MCF 10A (cell line): ENCODE measurements around the gene KCNK5. TPM values are rescaled to one million over a fixed set of nuclear protein-coding genes. Genes with fewer than 3 reads are reported as not detected.
A peak's percentile ranks its signal among the peaks of the same experiment; 100 is the strongest.

Source experiments
- BruUV-seq: library from RNA; stranded (reverse); fragments of 400-500 nt; replicated peaks from 2 replicates; lab custom pipeline; 2021; lab: Mats Ljungman, UMichigan
- CTCF ChIA-PET: fragments of 300-600 bp; sonication (Branson Sonifier 250); formaldehyde crosslinking; extraction: SDS; loops from one replicate; lab custom pipeline; 2021; ENCODE audit warnings: antibody characterized with exemption, inconsistent platforms; lab: Yijun Ruan, JAX
- POLR2A ChIA-PET: fragments of 300-600, 350-650 bp; sonication (Branson Sonifier 250); formaldehyde crosslinking; extraction: SDS; loops from one replicate; lab custom pipeline; 2020; ENCODE audit warnings: antibody characterized with exemption, inconsistent platforms; lab: Yijun Ruan, JAX
- DNase-seq: peaks from one replicate; pipeline ENCODE4 v3.0.0-alpha.2; 2018; ENCODE audit not compliant: unreplicated experiment
- H3K27ac Mint-ChIP-seq: one replicate; pipeline ENCODE4 v1.8.0; 2022; ENCODE audit warnings: mild to moderate bottlenecking, low read depth, mixed read lengths; ENCODE audit not compliant: unreplicated experiment
- H3K27me3 Mint-ChIP-seq: one replicate; pipeline ENCODE4 v1.8.0; 2022; ENCODE audit warnings: mixed read lengths; ENCODE audit not compliant: insufficient read depth, unreplicated experiment
- H3K36me3 Mint-ChIP-seq: one replicate; pipeline ENCODE4 v1.8.0; 2022; ENCODE audit warnings: mild to moderate bottlenecking, moderate library complexity, mixed read lengths; ENCODE audit not compliant: insufficient read depth, unreplicated experiment
- H3K4me1 Mint-ChIP-seq: one replicate; pipeline ENCODE4 v1.8.0; 2022; ENCODE audit warnings: mixed read lengths; ENCODE audit not compliant: insufficient read depth, unreplicated experiment
- H3K4me3 Mint-ChIP-seq: one replicate; pipeline ENCODE4 v1.8.0; 2022; ENCODE audit warnings: mild to moderate bottlenecking, moderate library complexity, mixed read lengths; ENCODE audit not compliant: unreplicated experiment
- H3K9me3 Mint-ChIP-seq: one replicate; pipeline ENCODE4 v1.8.0; 2022; ENCODE audit warnings: mixed read lengths; ENCODE audit not compliant: unreplicated experiment
- CTCF ChIP-seq: fragments of 200-600 bp; IDR thresholded peaks from one replicate; pipeline ENCODE4 v1.8.0; 2022; ENCODE audit warnings: antibody characterized with exemption, mild to moderate bottlenecking; ENCODE audit not compliant: unreplicated experiment
- intact Hi-C: fragments of 100-400 bp; cut with micrococcal nuclease; formaldehyde crosslinking; loops from 2 replicates; pipeline ENCODE4 v1.14.1; 2022
- total RNA-seq: library from RNA; stranded (reverse); gene quantifications from 2 replicates; pipeline ENCODE4 v1.2.3, GENCODE V29; 2022

Gene KCNK5
- total RNA-seq, 1 experiment from 2014 or later, result 2.6 TPM

GRCh38 chr6:39228111-39228971, 934 bp downstream of the KCNK5 start:
- DNase-seq, result no peak
- intact Hi-C loops, result loop anchor here (2.0 kb wide), 1 partner anchor 74 kb away; no protein-coding TSS in a partner anchor
- TF ChIP-seq CTCF, result no peak
- BruUV-seq, result no TSS peak
- H3K4me3 Mint-ChIP-seq, result peak overlapping the region; percentile 75
- H3K4me1 Mint-ChIP-seq, result peaks cover 23% of the 10 kb centered on the region
- POLR2A ChIA-PET, result interaction anchor here (0.6 to 1.8 kb wide), 7 partner anchors 9 to 1284 kb away, joined by 3 to 13 read pairs (median 4); no protein-coding TSS in a partner anchor
- no peak overlapping the region for H3K27ac Mint-ChIP-seq
- CTCF ChIA-PET, result interaction anchor here (0.5 to 2.3 kb wide), 11 partner anchors 12 to 251 kb away, joined by 3 to 9 read pairs (median 3); no protein-coding TSS in a partner anchor
- H3K9me3 Mint-ChIP-seq, result no peaks in the 10 kb centered on the region
- H3K36me3 Mint-ChIP-seq, result no peaks in the 10 kb centered on the region
- no peaks in the 10 kb centered on the region for H3K27me3 Mint-ChIP-seq

- DNase-seq, result no peak
- no peaks in the 10 kb centered on the region for H3K36me3 Mint-ChIP-seq
- H3K9me3 Mint-ChIP-seq, result no peaks in the 10 kb centered on the region
- POLR2A ChIA-PET, result interaction anchor here (0.6 kb wide), 1 partner anchor 264 kb away, joined by 3 read pairs; no protein-coding TSS in a partner anchor
- H3K27me3 Mint-ChIP-seq, result no peaks in the 10 kb centered on the region
- H3K4me1 Mint-ChIP-seq, result peaks cover 23% of the 10 kb centered on the region
- TF ChIP-seq CTCF, result no peak
- peak overlapping the region; percentile 75 for H3K4me3 Mint-ChIP-seq
- BruUV-seq, result no TSS peak
- intact Hi-C loops, result no loop called here
- CTCF ChIA-PET, result no interaction called here
- no peak overlapping the region for H3K27ac Mint-ChIP-seq
Observed at GRCh38 chr6:39227476-39227875, 1.8 kb downstream of the KCNK5 start.

- Mint-ChIP-seq H3K27me3 (no peaks in the 10 kb centered on the region), H3K4me1 (peaks cover 23% of the 10 kb centered on the region), H3K36me3 (no peaks in the 10 kb centered on the region), H3K9me3 (no peaks in the 10 kb centered on the region), H3K27ac (no peak overlapping the region), H3K4me3 (peak overlapping the region; percentile 75)
- ChIA-PET POLR2A (no interaction called here), CTCF (interaction anchor here (0.5 to 0.7 kb wide), 2 partner anchors 12 to 182 kb away, joined by 4 to 5 read pairs; no protein-coding TSS in a partner anchor)
- BruUV-seq, result no TSS peak
- DNase-seq, result no peak
- TF ChIP-seq CTCF, result no peak
- intact Hi-C loops, result no loop called here
Observed at GRCh38 chr6:39226639-39227329, 2.5 kb downstream of the KCNK5 start.
